GM19452 (cell line): ENCODE results near the gene ZFAND3.

Experiments used
- ATAC-seq: cut with Tn5 transposase; IDR thresholded peaks from one replicate; pipeline ENCODE4 v1.9.1; 2021; ENCODE audit not compliant: unreplicated experiment

Gene ZFAND3

DNA sequence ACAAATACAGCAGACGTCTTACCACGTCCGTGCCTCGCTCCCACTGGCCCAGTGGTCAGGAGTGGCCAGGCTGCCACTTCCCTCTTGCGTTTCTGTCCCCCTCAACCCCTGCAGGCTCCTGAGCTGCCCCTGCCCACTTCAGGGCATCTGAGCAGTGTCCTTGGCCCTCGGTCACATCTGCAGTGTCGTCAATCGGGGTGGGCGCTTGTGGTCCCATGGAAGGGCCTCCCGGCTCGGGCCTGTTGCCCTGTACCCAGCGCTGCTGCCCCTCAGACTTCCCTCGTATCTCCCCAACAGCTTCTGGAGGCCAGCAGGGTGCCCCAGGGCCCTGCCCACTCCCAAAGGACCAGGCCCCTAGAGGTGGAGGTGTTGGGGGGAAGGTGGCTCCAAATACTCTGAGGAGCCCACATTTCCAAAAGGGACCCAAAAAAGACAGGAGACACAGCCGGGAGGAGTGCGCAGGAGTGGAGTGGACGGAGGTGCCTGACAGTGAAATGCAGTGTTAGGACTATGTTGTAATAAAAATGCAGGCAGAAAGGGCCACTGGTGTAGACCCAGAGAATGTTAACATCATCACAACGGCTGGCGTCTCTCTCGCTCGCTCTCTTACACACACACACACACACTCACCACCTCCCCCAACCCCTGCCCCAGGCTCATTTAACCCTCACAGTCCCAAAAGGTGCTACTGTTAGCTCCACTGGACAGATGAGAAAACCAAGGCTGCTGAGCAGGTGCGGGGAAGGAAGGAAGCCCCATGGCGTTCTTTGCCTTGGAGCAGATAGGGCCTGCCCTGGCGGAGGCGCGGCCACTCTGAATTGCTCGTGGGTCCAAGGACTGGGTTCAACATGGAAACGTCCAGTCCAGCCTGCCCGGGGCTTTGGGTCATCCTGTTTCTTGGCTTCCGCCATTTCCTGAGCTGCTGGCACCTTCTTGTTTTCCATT lies 343.9 kb downstream of the ZFAND3 start:
- ATAC-seq = no peak

GRCh38 chr6:38164131-38164481 lies 344.6 kb downstream of the ZFAND3 start:
- no peak for ATAC-seq

GRCh38 chr6:38164671-38165108 lies 345.2 kb downstream of the ZFAND3 start:
- ATAC-seq = no peak

GRCh38 chr6:38166411-38167240 lies 347.1 kb downstream of the ZFAND3 start:
- ATAC-seq = no peak

DNA sequence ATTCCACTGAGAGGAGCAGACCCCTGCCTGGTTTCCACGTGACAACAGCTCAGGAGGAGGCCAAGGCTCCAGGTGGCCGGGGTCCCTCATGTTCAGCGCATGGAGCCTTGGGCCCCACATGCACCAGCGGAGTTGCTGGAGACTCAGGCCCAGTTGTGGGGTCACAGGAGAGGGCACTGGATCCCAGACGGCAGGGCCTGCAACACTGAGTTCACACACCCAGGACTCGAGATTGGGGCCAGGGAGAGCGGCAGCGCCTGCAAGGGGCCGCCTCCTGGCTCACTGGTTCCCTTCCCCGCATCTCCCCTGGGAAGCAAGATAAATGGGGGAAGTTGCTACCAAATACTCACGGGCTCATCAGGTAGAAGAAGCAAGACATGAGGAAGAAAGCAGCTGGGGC lies 348.1 kb downstream of the ZFAND3 start:
- no peak for ATAC-seq

- no peak for ATAC-seq
Measured at GRCh38 chr6:38168126-38168525, 348.6 kb downstream of the ZFAND3 start.

DNA sequence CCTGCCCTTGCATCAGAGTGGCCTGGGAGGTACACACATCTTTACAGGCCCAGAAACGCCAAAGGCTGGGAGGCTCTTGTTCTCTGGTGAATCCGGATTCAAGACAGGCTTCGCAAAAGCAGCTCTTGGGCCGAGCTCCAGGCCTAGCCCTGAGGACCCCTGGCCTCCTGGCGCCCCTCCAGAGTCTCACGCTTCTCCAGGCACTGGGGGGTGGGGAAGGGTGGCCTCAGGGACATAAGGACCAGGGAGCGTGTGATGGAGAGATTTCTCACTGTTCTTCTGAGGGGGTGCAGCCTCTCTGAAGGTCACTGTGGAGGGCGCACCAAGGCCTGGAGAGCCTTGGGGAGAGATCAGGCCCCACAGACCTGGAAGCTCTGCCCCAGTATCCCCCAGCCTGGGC lies 349.2 kb downstream of the ZFAND3 start:
- ATAC-seq = no peak

GRCh38 chr6:38169221-38169976 lies 349.9 kb downstream of the ZFAND3 start:
- no peak for ATAC-seq

- ATAC-seq = no peak
Measured at GRCh38 chr6:38169977-38170526, 350.5 kb downstream of the ZFAND3 start.

- no peak for ATAC-seq
Measured at GRCh38 chr6:38170666-38171355, 351.3 kb downstream of the ZFAND3 start.

- no peak for ATAC-seq
Measured at GRCh38 chr6:38171997-38172738, 352.6 kb downstream of the ZFAND3 start.

DNA sequence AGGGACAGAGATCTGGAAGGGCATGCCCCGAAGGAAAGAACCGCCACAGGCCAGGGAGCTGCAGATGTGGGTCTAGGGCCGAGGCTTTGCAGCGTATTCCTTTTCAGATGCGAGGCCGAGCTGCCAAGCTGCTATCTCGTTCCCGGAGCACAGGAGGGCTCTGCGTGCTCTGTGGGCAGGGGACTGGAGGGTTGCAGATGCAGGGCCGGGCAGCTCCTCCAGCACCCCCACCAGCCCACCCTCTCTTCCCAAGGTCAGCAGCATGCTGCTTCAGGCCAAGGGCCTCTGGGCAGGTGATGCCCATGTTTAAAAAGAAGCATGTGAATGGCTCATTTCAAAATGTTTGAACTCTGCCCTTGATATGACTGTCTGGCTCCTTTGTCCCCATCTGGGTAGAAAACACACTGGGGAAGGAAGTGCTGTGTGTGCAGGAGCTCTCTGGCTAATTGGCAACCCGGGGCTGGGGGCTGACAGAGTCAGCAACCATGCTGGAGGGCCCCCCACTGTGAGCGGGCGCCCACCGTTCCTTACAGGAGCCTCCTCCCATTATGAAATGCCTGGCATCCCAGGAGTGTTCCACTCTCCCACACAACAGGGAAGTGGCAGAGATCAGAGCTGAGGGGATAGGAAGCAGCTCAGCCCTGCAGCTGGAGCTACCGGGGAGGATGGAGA lies 353.3 kb downstream of the ZFAND3 start:
- ATAC-seq = no peak

DNA sequence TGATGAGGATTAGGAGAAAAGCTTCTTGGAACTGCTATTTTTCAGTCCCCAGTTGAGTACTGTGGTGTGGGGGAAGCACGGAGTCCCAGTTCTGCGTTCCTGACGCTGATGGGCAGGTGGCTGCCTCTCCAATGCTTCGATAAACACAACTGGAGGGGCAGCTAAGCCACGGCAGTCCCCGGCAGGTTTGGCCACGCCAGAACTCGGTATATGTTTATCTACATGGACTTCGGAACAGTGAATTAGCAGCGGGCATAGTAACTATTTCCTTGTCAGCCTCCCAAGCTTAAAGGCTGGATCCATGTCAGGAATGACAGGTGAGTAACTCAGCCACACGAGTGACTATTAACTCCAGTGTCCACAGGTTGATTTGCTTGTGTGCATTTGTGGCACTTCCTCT lies 354.4 kb downstream of the ZFAND3 start:
- no peak for ATAC-seq

GRCh38 chr6:38174315-38174714 lies 354.8 kb downstream of the ZFAND3 start:
- ATAC-seq = no peak

GRCh38 chr6:38174806-38175495 lies 355.4 kb downstream of the ZFAND3 start:
- no peak for ATAC-seq

- no peak for ATAC-seq
Measured at GRCh38 chr6:38175786-38176185, 356.3 kb downstream of the ZFAND3 start.

DNA sequence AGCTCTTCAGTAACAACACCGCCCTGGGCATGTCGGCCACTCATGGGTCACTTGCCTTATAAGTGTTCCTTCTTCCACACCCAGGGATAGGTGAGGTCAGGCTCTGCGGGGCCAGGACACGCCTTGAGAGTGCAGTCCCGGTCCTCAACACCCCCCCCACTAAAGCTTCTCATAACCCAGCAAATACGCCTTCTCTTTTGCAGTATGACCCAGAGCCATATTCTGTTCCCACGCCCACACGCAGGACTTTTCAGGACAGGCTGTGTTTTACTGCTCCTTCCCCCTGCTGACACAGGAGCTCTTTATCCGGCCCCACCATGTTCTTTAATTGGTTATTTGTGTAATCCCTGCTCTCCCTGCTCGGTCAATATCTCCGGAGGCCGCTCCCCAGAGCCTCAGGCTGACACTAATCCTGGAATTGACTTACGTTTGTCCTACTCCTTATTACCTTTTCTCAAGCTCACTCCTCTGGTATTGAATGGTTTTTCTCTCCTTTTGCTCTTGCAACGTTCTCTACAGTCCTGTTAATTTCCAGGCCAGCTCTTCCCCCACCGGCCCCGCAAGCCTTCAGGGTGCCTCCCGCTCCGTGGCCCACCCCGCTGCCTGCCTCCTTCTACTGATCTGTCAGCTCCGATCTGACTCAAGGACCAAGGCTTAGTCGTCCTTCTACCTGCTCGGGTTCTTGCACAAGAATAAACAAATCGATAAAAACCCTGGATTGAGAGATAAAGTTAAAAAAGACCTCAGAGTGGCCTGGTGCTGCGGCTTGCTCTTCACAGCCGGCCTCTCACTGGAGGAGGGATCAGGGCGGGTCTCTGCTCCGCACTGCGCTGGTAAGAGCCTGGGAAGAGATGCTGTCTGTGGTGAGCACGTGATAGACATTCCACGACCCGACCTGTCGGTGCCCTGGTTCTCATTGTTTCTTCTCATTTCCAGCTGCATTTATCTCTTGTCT lies 357.5 kb downstream of the ZFAND3 start:
- ATAC-seq = no peak
